CD1c-positive myeloid dendritic cell (primary cell): ENCODE results near the gene FGF21.
"Not testable (repeated sequence)": the region's sequence is repeated elsewhere in the genome, so short reads cannot be mapped to it uniquely, and the experiment has no call there.

Source experiments
- DNase-seq: peaks from one replicate; pipeline ENCODE4 v3.0.0-alpha.2; 2016; ENCODE audit errors: extremely low spot score

FGF21 gene

GRCh38 chr19:48755084-48755641 lies at the start of gene FGF21:
Gene FGF21, plus strand, starts transcription at chr19:48755524. Its CDS starts 713 bp downstream, at chr19:48756237.
- DNase-seq: no peak

GRCh38 chr19:48708471-48708870 lies 46.9 kb upstream of the FGF21 start:
- no peak for DNase-seq

- no peak for DNase-seq
These were observed 44.1 kb upstream of the FGF21 start for GRCh38 chr19:48711106-48711662.

GRCh38 chr19:48713041-48713863 lies 42.1 kb upstream of the FGF21 start:
- DNase-seq: peak; percentile 12

GRCh38 chr19:48713864-48714755 lies 41.2 kb upstream of the FGF21 start:
- DNase-seq: peak; percentile 99

- DNase-seq: no peak
These were observed 40.3 kb upstream of the FGF21 start for GRCh38 chr19:48714759-48715675.

GRCh38 chr19:48715681-48716171 lies 39.6 kb upstream of the FGF21 start:
- DNase-seq: no peak

GRCh38 chr19:48716562-48717291 lies 38.6 kb upstream of the FGF21 start:
- no peak for DNase-seq

GRCh38 chr19:48718106-48718505 lies 37.2 kb upstream of the FGF21 start:
- DNase-seq: not testable (repeated sequence)

GRCh38 chr19:48718711-48719231 lies 36.6 kb upstream of the FGF21 start:
- no peak for DNase-seq

- DNase-seq: no peak
These were observed 35.8 kb upstream of the FGF21 start, which contains the start of gene MAMSTR for GRCh38 chr19:48719263-48720171. Gene MAMSTR, minus strand, starts transcription at chr19:48719725. Its CDS starts 694 bp downstream, at chr19:48719031.

- no peak for DNase-seq
These were observed 35.1 kb upstream of the FGF21 start for GRCh38 chr19:48720251-48720612.

- peak; percentile 98 for DNase-seq
These were observed 34.6 kb upstream of the FGF21 start for GRCh38 chr19:48720613-48721296.

- no peak for DNase-seq
These were observed 33.1 kb upstream of the FGF21 start for GRCh38 chr19:48722196-48722708.

GRCh38 chr19:48724796-48725753 lies 30.2 kb upstream of the FGF21 start:
- DNase-seq: peak; percentile 75

GRCh38 chr19:48726556-48726955 lies 28.8 kb upstream of the FGF21 start:
- DNase-seq: peak; percentile 79
